ENCODE data around the gene PRCC. TPM values are rescaled to one million over a fixed set of nuclear protein-coding genes. Genes with fewer than 3 reads are reported as not detected.

Gene PRCC
- total and polyA plus RNA-seq, 2 of the 8 experiments (the other 6 are each of a cell fraction or from before 2014, with no cell fraction given) = 95.2 to 115 TPM

DNA sequence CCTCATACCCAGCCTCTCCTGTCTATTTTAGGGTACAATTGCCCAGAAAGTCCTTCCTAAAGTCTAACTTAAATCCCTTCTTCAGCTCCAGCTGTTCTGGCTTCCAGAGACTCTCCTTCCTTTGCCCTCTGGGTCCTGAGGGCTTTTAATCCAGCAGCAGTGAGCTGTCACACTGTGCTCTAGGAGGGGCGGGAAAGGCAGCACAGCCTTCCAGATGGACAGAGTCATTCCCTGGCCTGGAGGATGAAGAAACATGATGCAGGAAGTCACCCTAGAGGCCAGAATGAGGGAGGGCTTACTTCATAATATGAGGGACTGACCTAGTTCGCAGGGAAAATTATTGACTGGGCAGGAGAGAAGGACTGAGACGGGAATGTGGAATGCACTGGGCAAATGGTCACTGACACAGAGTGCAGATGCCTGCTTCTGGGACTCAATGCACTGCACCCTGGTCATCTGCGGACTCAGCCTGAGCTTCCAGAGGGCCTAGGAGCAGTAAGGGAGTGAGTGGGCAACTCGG is 48.0 kb downstream of the PRCC start:
- H4K20me1 ChIP-seq (replicated peaks in 1 of 2; ENCODE audit: control insufficient read depth in 1 of 2, insufficient read depth in 2 of 2, low read length in 2 of 2) = no peaks in the 10 kb centered on the region
- H3K4me3 ChIP-seq (ENCODE audit: extremely low read depth in 1 of 4, insufficient read depth in 2 of 4, low read depth in 3 of 4, low read length in 4 of 4) = no peak overlapping the region
- no peak overlapping the region for H3K27ac ChIP-seq (ENCODE audit: low read depth, low read length)
- peaks cover 0 to 11% (median 5%) of the 10 kb centered on the region in 4 experiments; a peak in 6 of 7 replicates for H3K4me1 ChIP-seq (replicated peaks in 1 of 4; ENCODE audit: control insufficient read depth in 3 of 4, insufficient read depth in 4 of 4, low read length in 3 of 4)
- no peaks in the 10 kb centered on the region for H3K36me3 ChIP-seq (ENCODE audit: control insufficient read depth in 2 of 4, insufficient read depth in 4 of 4, low read length in 3 of 4)
- peak; percentile 56; the same call in 1 of the 2 replicates for TF ChIP-seq KDM1A (IDR thresholded peaks at IDR 0.05; ENCODE audit: borderline replicate concordance, low read length)
- no peak for TF ChIP-seq SIX5 (IDR thresholded peaks at IDR 0.05; ENCODE audit: low read depth, low read length)
- ChIA-PET CTCF (ENCODE audit: partially characterized antibody) (interaction anchor here (0.8 to 31.8 kb wide), 7 partner anchors 16 to 69 kb away, joined by 3 to 491 read pairs (median 6); partner anchors contain the start of genes INSRR and NTRK1), POLR2A (ENCODE audit: partially characterized antibody) (interaction anchor here (0.6 kb wide), 1 partner anchor 44 kb away, joined by 3 read pairs; no protein-coding TSS in a partner anchor)
- H2BK15ac ChIP-seq (ENCODE audit: low read length) = 0 out of 2 replicates have a peak overlapping the region, but pooled peaks have one; percentile 53
- H4K8ac ChIP-seq (ENCODE audit: extremely low read depth, insufficient read depth, low read length) = no peak overlapping the region; the same call in 1 of the 2 replicates
- DNase-seq (ENCODE audit: low read depth in 1 of 2, low spot score in 2 of 2) (no peak), FAIRE-seq (no peak)
- no peak overlapping the region for H3K56ac ChIP-seq (replicated peaks; ENCODE audit: insufficient read length, low read depth, low read length)
- H2BK120ac ChIP-seq (replicated peaks; ENCODE audit: low read depth, low read length) = no peak overlapping the region
- H2AFZ ChIP-seq (ENCODE audit: low read length) = no peak overlapping the region
- H3K79me2 ChIP-seq (ENCODE audit: control insufficient read depth in 1 of 2, insufficient read depth in 2 of 2, low read length in 2 of 2) = no peaks in the 10 kb centered on the region
- H2BK5ac ChIP-seq (ENCODE audit: low read depth, low read length) = no peak overlapping the region
- 74% methylated on average over 5 of the region's 5 CpGs; no CpG with 5 or more reads in 1 of the 2 experiments for WGBS, 2 experiments (ENCODE audit: extremely low coverage in 1 of 2, insufficient coverage in 1 of 2, insufficient read length in 1 of 2, insufficient replicate concordance in 2 of 2, low coverage in 1 of 2, low lambda C conversion rate in 2 of 2, missing lambda C conversion rate in 1 of 2)
- H3K9ac ChIP-seq (replicated peaks in 1 of 4; ENCODE audit: extremely low read depth in 1 of 4, low read depth in 3 of 4, low read length in 3 of 4) = no peak overlapping the region
- no peaks in the 10 kb centered on the region for H3K9me3 ChIP-seq (ENCODE audit: insufficient read depth in 2 of 2, low read depth in 1 of 2, low read length in 1 of 2)
- H3K27me3 ChIP-seq (replicated peaks in 1 of 4; ENCODE audit: control insufficient read depth in 3 of 4, extremely low read depth in 1 of 4, insufficient read depth in 3 of 4, low read length in 3 of 4) = peaks cover 1 to 48% (median 42%) of the 10 kb centered on the region in 4 experiments
- H3K14ac ChIP-seq (ENCODE audit: insufficient read length) = no peak overlapping the region
- H2AK5ac ChIP-seq (ENCODE audit: low read depth, low read length) = 0 out of 2 replicates have a peak overlapping the region, but pooled peaks have one; percentile 58
- no peaks in the 10 kb centered on the region for H3K79me1 ChIP-seq (ENCODE audit: low read depth, low read length)
- no peak overlapping the region for H4K5ac ChIP-seq (ENCODE audit: insufficient read length, low read depth, low read length)
- H3K4ac ChIP-seq (replicated peaks; ENCODE audit: insufficient read length, low read depth, low read length) = no peak overlapping the region
- no peak overlapping the region for H3K4me2 ChIP-seq (ENCODE audit: insufficient read depth in 1 of 2, low read depth in 2 of 2, low read length in 2 of 2)
- H3K23ac ChIP-seq (ENCODE audit: insufficient read length) = no peak overlapping the region
- H4K91ac ChIP-seq (replicated peaks; ENCODE audit: insufficient read length, low read length) = no peak overlapping the region
- no peak overlapping the region for H2BK20ac ChIP-seq (ENCODE audit: low read length)
- H2BK12ac ChIP-seq (ENCODE audit: low read depth, low read length) = peak overlapping the region; percentile 75; the same call in 1 of the 2 replicates
- H3K23me2 ChIP-seq (ENCODE audit: low read depth, low read length) = peaks cover 2% of the 10 kb centered on the region; the same call in 1 of the 2 replicates
- no peak overlapping the region for H3K18ac ChIP-seq (ENCODE audit: extremely low read depth, low read length)
